ENCODE data around the gene CTNNB1.

GRCh38 chr3:41194701-41195100 lies 4.6 kb upstream of the CTNNB1 start:
- no peak for TF ChIP-seq CTCF (IDR thresholded peaks at IDR 0.05; ENCODE audit: low read depth, low read length, poor library complexity, severe bottlenecking)
- no peak for TF ChIP-seq EZH2phosphoT487 (IDR thresholded peaks at IDR 0.05; ENCODE audit: borderline replicate concordance, low read length)
